Measurements from ENCODE around the gene ZMYND8. TPM values are rescaled to one million over a fixed set of nuclear protein-coding genes. Genes with fewer than 3 reads are reported as not detected.
A peak's percentile ranks its signal among the peaks of the same experiment; 100 is the strongest.

The ZMYND8 gene
- total and polyA plus RNA-seq, 2 of the 8 experiments (the other 6 are each of a cell fraction or from before 2014, with no cell fraction given) = 50.5 to 163 TPM

DNA sequence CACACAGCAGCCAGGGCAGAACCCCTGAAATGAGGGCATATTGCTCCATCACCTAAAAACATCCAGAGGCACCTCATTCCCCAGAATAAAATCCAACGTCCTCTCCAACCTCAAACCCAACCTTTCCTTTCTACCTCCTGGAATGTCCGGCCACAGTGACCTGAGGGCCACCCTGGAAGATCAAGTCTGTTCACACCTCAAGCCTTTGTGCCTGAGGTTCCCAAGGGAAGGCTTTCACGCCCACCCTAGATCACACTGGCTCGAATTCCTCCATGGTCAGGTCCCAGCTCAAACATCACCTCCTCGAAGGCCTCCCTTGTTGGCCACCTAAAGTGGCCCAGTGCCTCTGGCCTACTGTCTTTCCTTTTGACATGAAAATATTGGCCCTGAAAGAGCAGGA lies 88.9 kb downstream of the ZMYND8 start:
- FAIRE-seq (no peak), DNase-seq (ENCODE audit: low read depth in 1 of 2, low spot score in 2 of 2) (no peak)
- ChIA-PET CTCF (ENCODE audit: partially characterized antibody) (no interaction called here), POLR2A (ENCODE audit: partially characterized antibody) (interaction anchor here (1.5 kb wide), 1 partner anchor 11 kb away, joined by 4 read pairs; no protein-coding TSS in a partner anchor)
- Histone ChIP-seq H2BK120ac (replicated peaks; ENCODE audit: low read depth, low read length) (no peak overlapping the region), H3K18ac (ENCODE audit: extremely low read depth, low read length) (no peak overlapping the region), H3K36me3 (ENCODE audit: control insufficient read depth in 2 of 4, insufficient read depth in 4 of 4, low read length in 3 of 4) (peaks cover 7 to 65% (median 42%) of the 10 kb centered on the region in 4 experiments; a peak in 7 of 8 replicates), H3K9me3 (ENCODE audit: insufficient read depth in 2 of 2, low read depth in 1 of 2, low read length in 1 of 2) (no peaks in the 10 kb centered on the region), H4K8ac (ENCODE audit: extremely low read depth, insufficient read depth, low read length) (no peak overlapping the region), H3K23me2 (ENCODE audit: low read depth, low read length) (no peaks in the 10 kb centered on the region; the same call in 1 of the 2 replicates), H3K4me2 (ENCODE audit: insufficient read depth in 1 of 2, low read depth in 2 of 2, low read length in 2 of 2) (no peak overlapping the region), H3K56ac (replicated peaks; ENCODE audit: insufficient read length, low read depth, low read length) (no peak overlapping the region), H3K27me3 (replicated peaks in 1 of 4; ENCODE audit: control insufficient read depth in 3 of 4, extremely low read depth in 1 of 4, insufficient read depth in 3 of 4, low read length in 3 of 4) (no peaks in the 10 kb centered on the region), H2BK15ac (ENCODE audit: low read length) (no peak overlapping the region), H2BK12ac (ENCODE audit: low read depth, low read length) (peak overlapping the region; percentile 2; the same call in 1 of the 2 replicates), H3K79me2 (ENCODE audit: control insufficient read depth in 1 of 2, insufficient read depth in 2 of 2, low read length in 2 of 2) (peaks cover 8 to 81% of the 10 kb centered on the region in 2 experiments; a peak in 3 of 4 replicates), H2BK5ac (ENCODE audit: low read depth, low read length) (0 out of 2 replicates have a peak overlapping the region, but pooled peaks have one; percentile 16), H3K27ac (ENCODE audit: low read depth, low read length) (no peak overlapping the region), H2AFZ (ENCODE audit: low read length) (no peak overlapping the region), H2AK5ac (ENCODE audit: low read depth, low read length) (no peak overlapping the region), H3K4me1 (replicated peaks in 1 of 4; ENCODE audit: control insufficient read depth in 3 of 4, insufficient read depth in 4 of 4, low read length in 3 of 4) (peaks cover 0 to 8% (median 0%) of the 10 kb centered on the region in 4 experiments; a peak in 2 of 7 replicates), H4K5ac (ENCODE audit: insufficient read length, low read depth, low read length) (no peak overlapping the region), H2BK20ac (ENCODE audit: low read length) (no peak overlapping the region), H4K20me1 (replicated peaks in 1 of 2; ENCODE audit: control insufficient read depth in 1 of 2, insufficient read depth in 2 of 2, low read length in 2 of 2) (peaks cover 7 to 12% of the 10 kb centered on the region in 2 experiments), H3K4me3 (ENCODE audit: extremely low read depth in 1 of 4, insufficient read depth in 2 of 4, low read depth in 3 of 4, low read length in 4 of 4) (no peak overlapping the region), H3K79me1 (ENCODE audit: low read depth, low read length) (peaks cover 6% of the 10 kb centered on the region), H4K91ac (replicated peaks; ENCODE audit: insufficient read length, low read length) (no peak overlapping the region), H3K9ac (replicated peaks in 1 of 4; ENCODE audit: extremely low read depth in 1 of 4, low read depth in 3 of 4, low read length in 3 of 4) (no peak overlapping the region), H3K14ac (ENCODE audit: insufficient read length) (no peak overlapping the region), H3K23ac (ENCODE audit: insufficient read length) (no peak overlapping the region), H3K4ac (replicated peaks; ENCODE audit: insufficient read length, low read depth, low read length) (no peak overlapping the region)
- 98% methylated on average over 5 of the region's 5 CpGs; no CpG with 5 or more reads in 1 of the 2 experiments for WGBS, 2 experiments (ENCODE audit: extremely low coverage in 1 of 2, insufficient coverage in 1 of 2, insufficient read length in 1 of 2, insufficient replicate concordance in 2 of 2, low coverage in 1 of 2, low lambda C conversion rate in 2 of 2, missing lambda C conversion rate in 1 of 2)
- TF ChIP-seq SIRT6 (IDR thresholded peaks at IDR 0.05; ENCODE audit: low read length) (no peak), POLR2A (IDR thresholded peaks at IDR 0.05; ENCODE audit: control extremely low read depth in 1 of 2, low read depth in 2 of 2, low read length in 2 of 2) (peak in 1 of 2 experiments; percentile 46; a peak in 1 of 3 replicates), KDM4A (IDR thresholded peaks at IDR 0.05; ENCODE audit: low read depth, low read length, severe bottlenecking) (no peak), JUND (IDR thresholded peaks at IDR 0.05; ENCODE audit: low read length) (no peak)

Measured in H1 (cell line).